SK-N-SH (cell line): Measurements from ENCODE around the gene IFNGR1. TPM values are rescaled to one million over a fixed set of nuclear protein-coding genes. Genes with fewer than 3 reads are reported as not detected.

Experiments
- CTCF ChIA-PET: fragments of 300-600, 350-600 bp; formaldehyde crosslinking; extraction: SDS; loops from one replicate; lab custom pipeline; 2021; lab: Yijun Ruan, JAX
- POLR2A ChIA-PET: fragments of 350-600 bp; sonication (Branson Sonifier 250); formaldehyde crosslinking; extraction: SDS; loops from one replicate; lab custom pipeline; 2020; ENCODE audit warnings: antibody characterized with exemption, inconsistent platforms; lab: Yijun Ruan, JAX
- DNase-seq: peaks from one replicate; pipeline ENCODE4 v3.0.0; 2012
- H2AFZ ChIP-seq: fragments of 200-600 bp; sonication (generic); 2 replicates; pipeline ENCODE4 v1.8.1; 2016; ENCODE audit warnings: antibody characterized with exemption, mild to moderate bottlenecking, low read depth
- H3F3A ChIP-seq: fragments of 200-600 bp; sonication (generic); replicated peaks from 2 replicates; pipeline ENCODE3; 2016; ENCODE audit warnings: antibody characterized with exemption, mild to moderate bottlenecking; ENCODE audit not compliant: insufficient read depth
- H3K27ac ChIP-seq, 2 experiments: fragments of 200-500 bp in 1 of 2; fragments of 200-600 bp in 1 of 2; sonication (Bioruptor generic) in 1 of 2; sonication (generic), shearing (Covaris generic) in 1 of 2; 2 replicates each; pipeline versions ENCODE4 v1.5.1 to v1.6.1; 2014 to 2016; ENCODE audit warnings: low read depth in 2 of 2, inconsistent platforms in 1 of 2, low read length in 1 of 2, mild to moderate bottlenecking in 1 of 2, mixed read lengths in 1 of 2
- H3K27me3 ChIP-seq: fragments of 200-600 bp; sonication (generic), shearing (Covaris generic); 2 replicates; pipeline ENCODE4 v1.6.1; 2016; ENCODE audit warnings: mixed run types; ENCODE audit not compliant: insufficient read depth
- H3K36me3 ChIP-seq, 2 experiments: fragments of 200-500 bp in 1 of 2; fragments of 200-600 bp in 1 of 2; sonication (Bioruptor generic) in 1 of 2; sonication (generic) in 1 of 2; replicated peaks in 1 of 2; 2 replicates each; pipeline versions ENCODE3 to v1.5.1; 2014 to 2016; ENCODE audit warnings: low read length in 1 of 2, mild to moderate bottlenecking in 1 of 2; ENCODE audit not compliant: insufficient read depth in 2 of 2, control insufficient read depth in 1 of 2
- H3K4me1 ChIP-seq, 2 experiments: fragments of 200-500 bp in 1 of 2; fragments of 200-600 bp in 1 of 2; sonication (Bioruptor generic) in 1 of 2; sonication (generic), shearing (Covaris generic) in 1 of 2; 2 replicates each; pipeline versions ENCODE4 v1.5.1 to v1.6.1; 2014 to 2016; ENCODE audit warnings: low read depth in 1 of 2, low read length in 1 of 2, mixed run types in 1 of 2; ENCODE audit not compliant: insufficient read depth in 2 of 2, control insufficient read depth in 1 of 2
- H3K4me2 ChIP-seq: fragments of 200-600 bp; sonication (generic), shearing (Covaris generic); 2 replicates; pipeline ENCODE4 v1.6.1; 2017; ENCODE audit warnings: mixed run types
- H3K4me3 ChIP-seq, 2 experiments: fragments of 200-500 bp in 1 of 2; fragments of 200-600 bp in 1 of 2; sonication (Bioruptor generic) in 1 of 2; sonication (generic), shearing (Covaris generic) in 1 of 2; 2 replicates each; pipeline versions ENCODE4 v1.5.1 to v1.8.1; 2014 to 2016; ENCODE audit warnings: low read depth in 2 of 2, inconsistent platforms in 1 of 2, low read length in 1 of 2, mild to moderate bottlenecking in 1 of 2, mixed read lengths in 1 of 2, moderate library complexity in 1 of 2
- H3K79me2 ChIP-seq: fragments of 200-600 bp; sonication (generic); 2 replicates; pipeline ENCODE4 v1.8.1; 2017; ENCODE audit warnings: mild to moderate bottlenecking; ENCODE audit not compliant: insufficient read depth
- H3K9ac ChIP-seq: fragments of 200-600 bp; sonication (generic); 2 replicates; pipeline ENCODE4 v1.6.1; 2017; ENCODE audit warnings: mixed run types
- H3K9me2 ChIP-seq: fragments of 200-600 bp; sonication (generic); 2 replicates; pipeline ENCODE4 v1.6.1; 2017; ENCODE audit warnings: mixed run types
- H3K9me3 ChIP-seq: fragments of 200-600 bp; sonication (generic); 2 replicates; pipeline ENCODE4 v1.6.1; 2017; ENCODE audit warnings: mixed run types, mild to moderate bottlenecking, moderate library complexity
- H4K20me1 ChIP-seq: fragments of 200-600 bp; sonication (generic); 2 replicates; pipeline ENCODE4 v1.6.1; 2017; ENCODE audit warnings: mild to moderate bottlenecking, mixed run types; ENCODE audit not compliant: insufficient read depth
- ELF1 ChIP-seq: IDR thresholded peaks from 2 replicates; pipeline ENCODE4 v1.4.0; 2012
- EP300 ChIP-seq, 2 experiments: IDR thresholded peaks; 2 replicates each; pipeline versions ENCODE4 v1.4.0 to v1.6.1; 2012; ENCODE audit warnings: borderline replicate concordance in 1 of 2, low read depth in 1 of 2, low read length in 1 of 2
- FOSL2 ChIP-seq: IDR thresholded peaks from 2 replicates; pipeline ENCODE4 v1.4.0; 2012; ENCODE audit warnings: low read depth, mild to moderate bottlenecking, moderate library complexity, borderline replicate concordance
- FOXJ3 ChIP-seq: sonication (generic); formaldehyde crosslinking; IDR thresholded peaks from 2 replicates; pipeline ENCODE4 v1.5.1; 2020; ENCODE audit warnings: mild to moderate bottlenecking, missing genetic modification reagents
- GATA2 ChIP-seq: sonication (generic); formaldehyde crosslinking; IDR thresholded peaks from 2 replicates; pipeline ENCODE4 v1.5.0; 2020; ENCODE audit warnings: mild to moderate bottlenecking, missing genetic modification reagents
- MEF2A ChIP-seq: IDR thresholded peaks from 2 replicates; pipeline ENCODE4 v1.4.0; 2012; ENCODE audit warnings: low read depth, borderline replicate concordance
- POLR2AphosphoS5 ChIP-seq: IDR thresholded peaks from 2 replicates; pipeline ENCODE4 v1.6.1; 2012; ENCODE audit warnings: low read depth, low read length
- RAD21 ChIP-seq: IDR thresholded peaks from 2 replicates; pipeline ENCODE4 v1.6.1; 2012; ENCODE audit warnings: mild to moderate bottlenecking, low read length
- RCOR1 ChIP-seq: fragments of 150-350 bp; IDR thresholded peaks from 2 replicates; pipeline ENCODE4 v1.6.1; 2017; ENCODE audit warnings: antibody characterized with exemption, low read length
- SIN3A ChIP-seq: IDR thresholded peaks from 2 replicates; pipeline ENCODE4 v1.6.1; 2012; ENCODE audit warnings: low read depth, mild to moderate bottlenecking, low read length, moderate library complexity, borderline replicate concordance
- TCF12 ChIP-seq: IDR thresholded peaks from 2 replicates; pipeline ENCODE4 v1.4.0; 2012
- TEAD4 ChIP-seq: IDR thresholded peaks from 2 replicates; pipeline ENCODE4 v1.4.0; 2012; ENCODE audit warnings: mild to moderate bottlenecking, borderline replicate concordance; ENCODE audit not compliant: insufficient read depth
- WGBS: methylation state at CpG from one replicate; pipeline ENCODE4 v1.1.6; 2017; ENCODE audit warnings: low lambda C conversion rate; 5-methylcytosine and 5-hydroxymethylcytosine counted together
- polyA plus RNA-seq, 3 experiments: library from polyadenylated mRNA; depleted of rRNA; stranded (reverse); fragments of >200 nt; gene quantifications; 2 replicates each; pipeline ENCODE4 v1.2.3, GENCODE V29; 2012
- TF ChIP-seq, protein P1 (sequence below): IDR thresholded peaks from 2 replicates; pipeline ENCODE4 v1.4.0; 2012; ENCODE audit warnings: low read depth, borderline replicate concordance
- TF ChIP-seq, protein P2 (sequence below): fragments of 150-350 bp; IDR thresholded peaks from 2 replicates; pipeline ENCODE4 v1.6.1; 2016; ENCODE audit warnings: mild to moderate bottlenecking, low read depth, low read length
- TF ChIP-seq, protein P3 (sequence below): IDR thresholded peaks from 2 replicates; pipeline ENCODE4; 2012
- TF ChIP-seq, protein P4 (sequence below): IDR thresholded peaks from 2 replicates; pipeline ENCODE4 v1.4.0; 2012; ENCODE audit warnings: low read depth, borderline replicate concordance
- TF ChIP-seq, protein P5 (sequence below): fragments of 150-350 bp; IDR thresholded peaks from 2 replicates; pipeline ENCODE4 v1.6.1; 2017; ENCODE audit warnings: antibody characterized with exemption, low read length, low read depth, borderline replicate concordance
- TF ChIP-seq, protein P6 (sequence below): fragments of 200-600 bp; sonication (generic); IDR thresholded peaks from 2 replicates; pipeline ENCODE4 v1.6.1; 2017; ENCODE audit warnings: antibody characterized with exemption, mild to moderate bottlenecking, moderate library complexity

The IFNGR1 gene
- polyA plus RNA-seq, 1 of the 3 experiments (the other 2 are of a cell fraction): 11.5 TPM

DNA sequence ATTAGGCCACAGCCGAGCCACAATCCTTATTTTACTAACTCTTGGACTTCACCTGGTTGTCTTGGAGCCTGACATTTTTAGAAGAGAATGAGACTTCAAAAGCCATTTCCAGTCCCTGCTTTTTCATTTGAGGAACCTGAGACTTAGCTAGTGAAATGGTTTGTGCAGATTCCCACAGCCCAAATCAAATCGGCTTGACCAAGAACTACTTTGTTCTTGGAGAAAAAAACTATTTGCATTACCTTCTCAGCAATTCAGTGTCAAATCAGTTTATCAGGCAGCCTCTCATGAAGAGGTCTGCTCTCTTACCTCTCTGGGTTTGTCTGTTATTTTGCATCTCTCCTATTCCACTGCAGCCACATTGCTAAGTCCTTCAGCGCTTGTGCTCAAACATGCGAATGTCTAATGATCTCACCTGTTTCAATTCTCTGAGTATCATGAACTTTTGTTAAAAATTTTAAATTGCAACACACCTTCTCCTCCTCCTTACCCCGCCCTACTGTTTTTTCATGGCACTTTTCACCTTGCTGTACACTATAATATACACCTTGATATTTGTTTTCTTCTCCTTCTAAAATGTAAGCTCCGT is 573 bp upstream of the IFNGR1 start:
- TF ChIP-seq, protein P1, sequence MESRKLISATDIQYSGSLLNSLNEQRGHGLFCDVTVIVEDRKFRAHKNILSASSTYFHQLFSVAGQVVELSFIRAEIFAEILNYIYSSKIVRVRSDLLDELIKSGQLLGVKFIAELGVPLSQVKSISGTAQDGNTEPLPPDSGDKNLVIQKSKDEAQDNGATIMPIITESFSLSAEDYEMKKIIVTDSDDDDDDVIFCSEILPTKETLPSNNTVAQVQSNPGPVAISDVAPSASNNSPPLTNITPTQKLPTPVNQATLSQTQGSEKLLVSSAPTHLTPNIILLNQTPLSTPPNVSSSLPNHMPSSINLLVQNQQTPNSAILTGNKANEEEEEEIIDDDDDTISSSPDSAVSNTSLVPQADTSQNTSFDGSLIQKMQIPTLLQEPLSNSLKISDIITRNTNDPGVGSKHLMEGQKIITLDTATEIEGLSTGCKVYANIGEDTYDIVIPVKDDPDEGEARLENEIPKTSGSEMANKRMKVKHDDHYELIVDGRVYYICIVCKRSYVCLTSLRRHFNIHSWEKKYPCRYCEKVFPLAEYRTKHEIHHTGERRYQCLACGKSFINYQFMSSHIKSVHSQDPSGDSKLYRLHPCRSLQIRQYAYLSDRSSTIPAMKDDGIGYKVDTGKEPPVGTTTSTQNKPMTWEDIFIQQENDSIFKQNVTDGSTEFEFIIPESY: no peak
- TF ChIP-seq RCOR1 (no peak), FOSL2 (no peak), RAD21 (no peak), ELF1 (no peak), SIN3A (no peak), TEAD4 (no peak), EP300 (IDR thresholded peaks at IDR 0.05; ENCODE audit: borderline replicate concordance in 1 of 2, low read depth in 1 of 2, low read length in 1 of 2) (no peak)
- TF ChIP-seq, protein P2, sequence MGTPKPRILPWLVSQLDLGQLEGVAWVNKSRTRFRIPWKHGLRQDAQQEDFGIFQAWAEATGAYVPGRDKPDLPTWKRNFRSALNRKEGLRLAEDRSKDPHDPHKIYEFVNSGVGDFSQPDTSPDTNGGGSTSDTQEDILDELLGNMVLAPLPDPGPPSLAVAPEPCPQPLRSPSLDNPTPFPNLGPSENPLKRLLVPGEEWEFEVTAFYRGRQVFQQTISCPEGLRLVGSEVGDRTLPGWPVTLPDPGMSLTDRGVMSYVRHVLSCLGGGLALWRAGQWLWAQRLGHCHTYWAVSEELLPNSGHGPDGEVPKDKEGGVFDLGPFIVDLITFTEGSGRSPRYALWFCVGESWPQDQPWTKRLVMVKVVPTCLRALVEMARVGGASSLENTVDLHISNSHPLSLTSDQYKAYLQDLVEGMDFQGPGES: no peak
- TF ChIP-seq, protein P3, sequence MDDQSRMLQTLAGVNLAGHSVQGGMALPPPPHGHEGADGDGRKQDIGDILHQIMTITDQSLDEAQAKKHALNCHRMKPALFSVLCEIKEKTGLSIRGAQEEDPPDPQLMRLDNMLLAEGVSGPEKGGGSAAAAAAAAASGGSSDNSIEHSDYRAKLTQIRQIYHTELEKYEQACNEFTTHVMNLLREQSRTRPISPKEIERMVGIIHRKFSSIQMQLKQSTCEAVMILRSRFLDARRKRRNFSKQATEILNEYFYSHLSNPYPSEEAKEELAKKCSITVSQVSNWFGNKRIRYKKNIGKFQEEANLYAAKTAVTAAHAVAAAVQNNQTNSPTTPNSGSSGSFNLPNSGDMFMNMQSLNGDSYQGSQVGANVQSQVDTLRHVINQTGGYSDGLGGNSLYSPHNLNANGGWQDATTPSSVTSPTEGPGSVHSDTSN: no peak
- Histone ChIP-seq H3K36me3 (peaks cover 0 to 3% of the 10 kb centered on the region in 2 experiments), H2AFZ (peak overlapping the region; percentile 97), H3K9ac (peak overlapping the region; percentile 84), H3K4me3 (peak overlapping the region; percentile 89 to 94), H3K9me3 (no peaks in the 10 kb centered on the region), H3K27me3 (no peaks in the 10 kb centered on the region), H3K27ac (peak overlapping the region in 1 of 2 experiments; percentile 95; a peak in 1 of 4 replicates), H3K79me2 (peaks cover 39% of the 10 kb centered on the region), H3K4me2 (peak overlapping the region; percentile 80), H3K9me2 (no peaks in the 10 kb centered on the region), H3F3A (no peaks in the 10 kb centered on the region), H3K4me1 (peaks cover 0 to 15% of the 10 kb centered on the region in 2 experiments; a peak in 2 of 4 replicates), H4K20me1 (peaks cover 8% of the 10 kb centered on the region)
- 66% methylated on average over 6 of the region's 6 CpGs for WGBS
- DNase-seq: no peak
- ChIA-PET CTCF (interaction anchor here (1.4 kb wide), 1 partner anchor 126 kb away, joined by 4 read pairs; no protein-coding TSS in a partner anchor), POLR2A (no interaction called here)

DNA sequence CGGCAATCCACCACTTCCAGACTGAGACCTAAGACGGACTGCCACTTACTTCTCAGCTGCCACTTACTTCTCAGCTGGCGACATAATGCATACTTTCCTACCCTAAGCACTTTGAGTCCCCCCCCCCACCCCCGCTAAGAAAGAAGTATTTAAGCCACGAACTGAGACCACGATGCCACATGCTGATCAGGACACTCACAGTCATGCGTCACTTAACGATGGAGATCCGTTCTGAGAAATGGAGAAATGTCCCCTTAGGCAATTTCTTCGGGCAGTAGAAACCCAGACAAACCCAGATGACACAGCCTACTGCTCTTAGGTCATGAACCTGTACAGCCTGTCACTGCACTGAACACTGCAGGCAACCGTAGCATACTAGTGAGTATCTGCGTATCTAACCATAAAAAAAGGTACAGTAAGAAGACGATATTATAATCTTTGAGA is 690 bp downstream of the IFNGR1 start:
- Histone ChIP-seq H3F3A (no peaks in the 10 kb centered on the region), H3K9me2 (no peaks in the 10 kb centered on the region), H3K4me2 (peak overlapping the region; percentile 80), H3K27me3 (no peaks in the 10 kb centered on the region), H3K27ac (peak overlapping the region; percentile 67 to 95; a peak in 3 of 4 replicates), H2AFZ (peak overlapping the region; percentile 97), H3K4me3 (peak overlapping the region; percentile 89 to 94), H4K20me1 (peaks cover 8% of the 10 kb centered on the region), H3K36me3 (peaks cover 0 to 3% of the 10 kb centered on the region in 2 experiments), H3K9ac (peak overlapping the region; percentile 84), H3K9me3 (no peaks in the 10 kb centered on the region), H3K4me1 (peaks cover 0 to 18% of the 10 kb centered on the region in 2 experiments; a peak in 2 of 4 replicates), H3K79me2 (peaks cover 51% of the 10 kb centered on the region)
- POLR2A ChIA-PET: interaction anchor here (1.1 kb wide), 1 partner anchor 238 kb away, joined by 3 read pairs; no protein-coding TSS in a partner anchor
- CTCF ChIA-PET: interaction anchor here (0.9 to 1.0 kb wide), 2 partner anchors 14 to 124 kb away, joined by 3 to 5 read pairs; no protein-coding TSS in a partner anchor
- DNase-seq: peak; percentile 35
- under 1% methylated on average over 10 of the region's 13 CpGs for WGBS
- TF ChIP-seq POLR2AphosphoS5: no peak
- no peak for TF ChIP-seq RAD21
- TF ChIP-seq, protein P4, sequence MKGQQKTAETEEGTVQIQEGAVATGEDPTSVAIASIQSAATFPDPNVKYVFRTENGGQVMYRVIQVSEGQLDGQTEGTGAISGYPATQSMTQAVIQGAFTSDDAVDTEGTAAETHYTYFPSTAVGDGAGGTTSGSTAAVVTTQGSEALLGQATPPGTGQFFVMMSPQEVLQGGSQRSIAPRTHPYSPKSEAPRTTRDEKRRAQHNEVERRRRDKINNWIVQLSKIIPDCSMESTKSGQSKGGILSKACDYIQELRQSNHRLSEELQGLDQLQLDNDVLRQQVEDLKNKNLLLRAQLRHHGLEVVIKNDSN: no peak
- TF ChIP-seq, protein P5, sequence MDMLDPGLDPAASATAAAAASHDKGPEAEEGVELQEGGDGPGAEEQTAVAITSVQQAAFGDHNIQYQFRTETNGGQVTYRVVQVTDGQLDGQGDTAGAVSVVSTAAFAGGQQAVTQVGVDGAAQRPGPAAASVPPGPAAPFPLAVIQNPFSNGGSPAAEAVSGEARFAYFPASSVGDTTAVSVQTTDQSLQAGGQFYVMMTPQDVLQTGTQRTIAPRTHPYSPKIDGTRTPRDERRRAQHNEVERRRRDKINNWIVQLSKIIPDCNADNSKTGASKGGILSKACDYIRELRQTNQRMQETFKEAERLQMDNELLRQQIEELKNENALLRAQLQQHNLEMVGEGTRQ: no peak
- TF ChIP-seq TCF12: no peak
- no peak for TF ChIP-seq FOXJ3 (CRISPR knock-in tag)
- TF ChIP-seq GATA2 (CRISPR knock-in tag): no peak
- TF ChIP-seq TEAD4: no peak
- no peak for TF ChIP-seq MEF2A
- TF ChIP-seq, protein P6, sequence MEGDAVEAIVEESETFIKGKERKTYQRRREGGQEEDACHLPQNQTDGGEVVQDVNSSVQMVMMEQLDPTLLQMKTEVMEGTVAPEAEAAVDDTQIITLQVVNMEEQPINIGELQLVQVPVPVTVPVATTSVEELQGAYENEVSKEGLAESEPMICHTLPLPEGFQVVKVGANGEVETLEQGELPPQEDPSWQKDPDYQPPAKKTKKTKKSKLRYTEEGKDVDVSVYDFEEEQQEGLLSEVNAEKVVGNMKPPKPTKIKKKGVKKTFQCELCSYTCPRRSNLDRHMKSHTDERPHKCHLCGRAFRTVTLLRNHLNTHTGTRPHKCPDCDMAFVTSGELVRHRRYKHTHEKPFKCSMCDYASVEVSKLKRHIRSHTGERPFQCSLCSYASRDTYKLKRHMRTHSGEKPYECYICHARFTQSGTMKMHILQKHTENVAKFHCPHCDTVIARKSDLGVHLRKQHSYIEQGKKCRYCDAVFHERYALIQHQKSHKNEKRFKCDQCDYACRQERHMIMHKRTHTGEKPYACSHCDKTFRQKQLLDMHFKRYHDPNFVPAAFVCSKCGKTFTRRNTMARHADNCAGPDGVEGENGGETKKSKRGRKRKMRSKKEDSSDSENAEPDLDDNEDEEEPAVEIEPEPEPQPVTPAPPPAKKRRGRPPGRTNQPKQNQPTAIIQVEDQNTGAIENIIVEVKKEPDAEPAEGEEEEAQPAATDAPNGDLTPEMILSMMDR: no peak
